GM12892 (cell line): ENCODE results near the gene DOCK1.

Experiments
- DNase-seq: peaks from one replicate; pipeline ENCODE4 v3.0.0; 2011; ENCODE audit not compliant: insufficient read length
- FAIRE-seq: peaks from 2 replicates; lab custom pipeline; 2011; peaks lifted over from hg19 to GRCh38; lab: Jason Lieb, UNC
- POLR2A ChIP-seq: IDR thresholded peaks from 2 replicates; pipeline ENCODE4 v1.6.1; 2011; ENCODE audit warnings: low read depth, low read length, control low read depth
- POLR2AphosphoS5 ChIP-seq: IDR thresholded peaks from 2 replicates; pipeline ENCODE4 v1.6.1; 2011; ENCODE audit warnings: low read depth, low read length, control low read depth
- TAF1 ChIP-seq: IDR thresholded peaks from 2 replicates; pipeline ENCODE4 v1.6.1; 2011; ENCODE audit warnings: low read depth, mild to moderate bottlenecking, control low read depth, low read length, borderline replicate concordance

Gene DOCK1

GRCh38 chr10:127089446-127089845, 184.2 kb downstream of the DOCK1 start:
- DNase-seq: no peak
- TF ChIP-seq POLR2AphosphoS5: no peak
- no peak for TF ChIP-seq POLR2A
- TF ChIP-seq TAF1: no peak
- no peak for FAIRE-seq

GRCh38 chr10:127090138-127090537, 184.9 kb downstream of the DOCK1 start:
- DNase-seq (no peak), FAIRE-seq (no peak)
- TF ChIP-seq POLR2AphosphoS5 (no peak), POLR2A (no peak), TAF1 (no peak)

GRCh38 chr10:127091354-127091753, 186.1 kb downstream of the DOCK1 start:
- no peak for FAIRE-seq
- no peak for DNase-seq
- TF ChIP-seq POLR2AphosphoS5 (no peak), TAF1 (no peak), POLR2A (no peak)

- FAIRE-seq: no peak
- TF ChIP-seq POLR2AphosphoS5 (no peak), TAF1 (no peak), POLR2A (no peak)
- no peak for DNase-seq
Measured at GRCh38 chr10:127092916-127093315, 187.7 kb downstream of the DOCK1 start.

GRCh38 chr10:127094984-127095383, 189.8 kb downstream of the DOCK1 start:
- DNase-seq: no peak
- no peak for FAIRE-seq
- TF ChIP-seq POLR2A (no peak), POLR2AphosphoS5 (no peak)

- no peak for FAIRE-seq
- no peak for TF ChIP-seq TAF1
Measured at GRCh38 chr10:127100983-127101615, 195.9 kb downstream of the DOCK1 start.

GRCh38 chr10:127102176-127102575, 196.9 kb downstream of the DOCK1 start:
- DNase-seq: no peak
- TF ChIP-seq TAF1: no peak
- no peak for TF ChIP-seq POLR2AphosphoS5
- no peak for TF ChIP-seq POLR2A
- FAIRE-seq: no peak

More at GRCh38 chr10:127100983-127101615, 195.9 kb downstream of the DOCK1 start:
- DNase-seq: no peak

GRCh38 chr10:127115100-127115499, 209.9 kb downstream of the DOCK1 start:
- no peak for FAIRE-seq

GRCh38 chr10:127117125-127117524, 211.9 kb downstream of the DOCK1 start:
- TF ChIP-seq POLR2AphosphoS5 (no peak), TAF1 (no peak), POLR2A (no peak)
- FAIRE-seq (no peak), DNase-seq (no peak)

More at GRCh38 chr10:127115100-127115499, 209.9 kb downstream of the DOCK1 start:
- DNase-seq: no peak
- TF ChIP-seq POLR2A: no peak
- no peak for TF ChIP-seq TAF1
- no peak for TF ChIP-seq POLR2AphosphoS5

- FAIRE-seq: no peak
- TF ChIP-seq POLR2AphosphoS5: no peak
Measured at GRCh38 chr10:127118034-127118433, 212.8 kb downstream of the DOCK1 start.

GRCh38 chr10:127119936-127120335, 214.7 kb downstream of the DOCK1 start:
- TF ChIP-seq POLR2A (no peak), TAF1 (no peak), POLR2AphosphoS5 (no peak)
- FAIRE-seq: no peak

More at GRCh38 chr10:127118034-127118433, 212.8 kb downstream of the DOCK1 start:
- no peak for DNase-seq

GRCh38 chr10:127122831-127123230, 217.6 kb downstream of the DOCK1 start:
- TF ChIP-seq TAF1 (no peak), POLR2AphosphoS5 (no peak), POLR2A (no peak)
- no peak for FAIRE-seq
- no peak for DNase-seq

More at GRCh38 chr10:127119936-127120335, 214.7 kb downstream of the DOCK1 start:
- DNase-seq: no peak
